HG02870 (cell line): Measurements from ENCODE around the gene C2orf49.

Experiments
- ATAC-seq: cut with Tn5 transposase; IDR thresholded peaks from one replicate; pipeline ENCODE4 v1.9.1; 2021; ENCODE audit warnings: mild to moderate bottlenecking, moderate library complexity; ENCODE audit not compliant: unreplicated experiment

The C2orf49 gene

GRCh38 chr2:105358593-105358992, 21.3 kb downstream of the C2orf49 start:
- no peak for ATAC-seq

GRCh38 chr2:105361102-105361889, 24.0 kb downstream of the C2orf49 start:
- no peak for ATAC-seq

DNA sequence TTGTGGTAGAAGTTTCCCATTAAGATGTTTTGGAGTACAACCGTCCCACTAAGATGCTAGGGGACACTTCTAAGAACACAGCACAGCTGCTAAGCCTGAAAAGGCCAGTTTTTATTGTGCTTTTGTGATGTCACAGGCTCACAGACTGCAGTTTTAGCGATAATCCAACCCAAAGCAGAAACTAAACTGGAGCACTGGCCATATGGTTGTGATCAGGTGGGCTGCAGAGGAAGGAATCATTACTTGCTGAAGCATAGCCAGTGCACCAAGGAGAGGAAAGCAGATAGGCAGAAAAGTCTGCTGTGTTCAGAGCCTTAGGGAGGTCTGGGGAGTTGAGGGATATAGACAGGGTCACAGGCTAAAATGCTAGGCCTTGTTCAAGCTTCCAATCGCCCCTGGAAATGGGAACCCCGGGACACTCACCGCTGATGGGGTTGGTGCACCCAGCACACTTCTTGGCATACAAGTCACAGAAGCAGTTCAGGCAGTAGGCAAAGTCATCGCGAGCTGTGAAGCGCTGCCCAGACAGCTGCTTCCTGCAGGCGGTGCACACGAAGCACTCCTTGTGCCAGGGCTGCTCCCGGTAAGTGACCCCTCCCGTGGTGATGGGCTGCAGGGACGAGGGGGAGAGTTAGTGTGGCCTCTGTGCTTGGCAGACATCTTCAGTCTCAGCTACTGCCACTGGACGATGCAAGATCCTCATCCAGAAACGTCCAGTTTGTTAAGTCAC, 25.7 kb downstream of the C2orf49 start:
- no peak for ATAC-seq

- no peak for ATAC-seq
Measured at GRCh38 chr2:105364436-105365139, 27.2 kb downstream of the C2orf49 start.

GRCh38 chr2:105365206-105365605, 27.9 kb downstream of the C2orf49 start:
- no peak for ATAC-seq

DNA sequence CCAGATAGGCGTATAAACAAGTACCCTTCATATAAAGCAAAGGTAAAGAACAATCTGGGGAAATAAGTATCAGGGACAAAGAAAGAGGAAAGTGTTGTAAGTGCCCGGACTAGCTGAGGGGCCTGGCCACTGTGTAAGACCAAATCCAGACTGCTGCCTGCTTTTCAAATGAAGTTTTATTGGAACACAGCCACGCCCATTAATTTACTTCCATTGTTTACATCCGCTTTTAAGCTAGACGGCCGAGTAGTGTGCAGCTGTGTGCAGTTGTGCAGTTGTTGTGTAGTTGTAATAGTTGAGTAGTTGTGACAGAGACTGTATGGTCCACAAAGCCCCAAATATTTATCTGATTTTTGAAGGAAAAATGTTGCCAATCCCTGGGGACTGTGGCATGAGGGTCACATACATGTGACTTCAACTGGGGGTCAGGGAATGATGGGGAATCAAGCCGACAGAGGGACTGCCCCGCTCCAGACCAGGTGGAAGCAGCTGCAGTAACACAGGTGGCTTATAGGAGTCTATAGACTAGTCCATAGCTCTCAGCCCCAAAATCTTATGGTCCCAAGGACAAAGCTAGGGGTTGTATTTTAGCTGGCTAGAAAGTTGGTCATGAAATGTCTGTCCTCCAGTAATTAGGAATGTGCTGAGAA, 31.5 kb downstream of the C2orf49 start:
- ATAC-seq, result no peak

DNA sequence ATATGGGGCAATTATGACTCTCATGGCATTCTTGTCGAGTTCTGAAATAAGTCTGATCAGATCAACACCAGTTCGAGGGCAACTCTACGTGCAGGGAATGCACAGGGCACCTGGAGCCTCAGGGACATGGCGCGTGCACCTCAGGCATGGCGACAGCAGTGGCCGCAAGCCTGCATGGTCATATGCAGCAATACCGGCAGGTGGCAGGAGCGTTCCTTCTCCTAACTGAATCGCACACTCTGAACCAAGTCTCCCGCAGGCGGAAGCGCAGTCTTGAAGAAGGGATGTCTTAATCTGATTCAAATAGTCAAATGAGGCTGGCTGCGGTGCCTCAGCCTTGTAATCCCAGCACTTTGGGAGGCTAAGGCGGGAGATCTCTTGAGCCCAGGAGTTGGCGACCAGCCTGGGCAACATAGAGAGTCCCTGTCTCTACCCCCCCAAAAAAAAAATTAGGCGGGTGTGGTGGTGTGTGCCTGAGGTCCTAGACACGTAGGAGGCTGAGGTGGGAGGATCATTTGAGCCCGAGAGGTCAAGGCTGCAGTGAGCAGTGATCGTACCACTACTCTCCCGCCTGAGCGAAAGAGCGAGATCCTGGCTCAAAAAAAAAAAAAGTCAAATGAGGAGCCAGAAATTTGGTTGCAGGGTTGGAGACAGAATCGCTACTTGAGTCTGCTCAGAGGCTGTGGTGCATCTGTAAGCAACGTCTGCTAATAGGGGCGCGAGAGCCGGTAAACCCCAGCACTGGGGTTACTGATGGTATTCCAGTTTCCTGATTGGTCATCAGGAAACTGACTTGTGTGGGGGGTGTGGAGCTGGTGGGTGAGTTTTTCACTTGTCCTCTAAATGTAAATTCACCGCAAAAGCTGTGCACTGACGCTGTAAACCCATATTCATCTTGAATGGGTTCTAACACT, 32.7 kb downstream of the C2orf49 start:
- ATAC-seq, result peak; percentile 85

GRCh38 chr2:105371156-105371555, 33.8 kb downstream of the C2orf49 start:
- ATAC-seq, result no peak

DNA sequence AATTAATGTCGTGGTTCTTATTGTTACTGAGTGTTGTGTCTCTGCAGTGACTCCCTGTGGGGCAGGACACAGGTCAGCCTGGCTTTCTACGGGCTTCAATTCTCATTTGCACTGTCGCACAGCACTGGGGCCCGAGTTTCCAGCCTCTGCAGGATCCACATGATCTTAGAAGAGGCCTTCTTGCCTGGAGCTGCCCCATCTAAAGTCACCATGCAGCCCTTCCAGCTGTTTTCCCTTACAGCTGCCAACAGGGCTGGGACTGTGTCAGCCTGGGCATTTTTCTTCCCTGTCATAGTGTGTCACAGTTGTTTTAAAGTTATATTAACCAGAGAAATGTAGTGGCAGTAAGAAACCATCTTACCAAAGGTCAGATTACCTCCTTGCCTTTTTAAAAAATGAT, 34.5 kb downstream of the C2orf49 start:
- no peak for ATAC-seq

- ATAC-seq, result peak; percentile 11
Measured at GRCh38 chr2:105373344-105373781, 36.0 kb downstream of the C2orf49 start.

GRCh38 chr2:105373895-105374401, 36.6 kb downstream of the C2orf49 start:
- peak; percentile 76 for ATAC-seq

DNA sequence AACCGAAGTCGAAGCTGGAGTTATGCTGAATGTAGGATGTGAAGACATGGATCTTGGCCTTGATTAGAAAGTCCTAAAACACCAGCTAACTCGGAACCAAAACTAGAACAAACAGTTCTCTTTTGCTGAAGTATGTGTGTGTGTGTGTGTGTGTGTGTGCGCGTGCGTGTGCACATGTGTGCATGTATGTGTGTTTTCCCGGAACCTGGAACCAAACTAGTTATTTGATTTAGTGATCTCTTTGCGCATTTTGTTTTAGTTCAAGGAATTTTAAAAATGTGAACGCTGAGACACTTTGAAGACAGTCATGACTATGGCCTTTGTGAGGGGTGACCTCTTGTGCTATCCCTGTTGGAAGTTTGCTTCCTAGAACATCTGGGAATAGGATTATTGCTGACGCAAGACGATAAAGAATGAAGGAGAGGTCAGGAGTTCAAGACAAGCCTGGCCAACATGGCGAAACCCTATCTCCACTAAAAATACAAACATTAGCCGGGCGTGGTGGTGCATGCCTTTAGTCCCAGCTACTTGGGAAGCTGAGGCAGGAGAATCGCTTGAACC, 37.7 kb downstream of the C2orf49 start:
- ATAC-seq, result no peak

DNA sequence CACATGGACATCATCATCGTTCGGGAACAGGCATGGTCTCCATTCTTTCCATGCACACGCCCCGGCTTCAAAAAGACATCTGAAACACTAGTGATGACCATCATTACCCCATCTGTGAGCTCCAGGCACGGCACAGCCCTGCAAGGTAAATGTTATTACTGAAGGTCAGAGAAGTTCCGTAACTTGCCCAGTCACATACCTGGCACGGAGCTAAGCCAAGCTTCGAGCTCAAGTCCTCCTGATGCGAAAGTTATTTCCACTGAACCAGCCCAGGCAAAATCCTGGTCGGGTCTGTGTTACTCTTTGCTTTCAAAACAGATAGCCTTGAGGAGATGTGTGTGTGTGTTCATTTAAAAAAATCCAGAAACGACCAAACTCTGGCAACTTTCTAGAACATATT, 38.7 kb downstream of the C2orf49 start:
- no peak for ATAC-seq

DNA sequence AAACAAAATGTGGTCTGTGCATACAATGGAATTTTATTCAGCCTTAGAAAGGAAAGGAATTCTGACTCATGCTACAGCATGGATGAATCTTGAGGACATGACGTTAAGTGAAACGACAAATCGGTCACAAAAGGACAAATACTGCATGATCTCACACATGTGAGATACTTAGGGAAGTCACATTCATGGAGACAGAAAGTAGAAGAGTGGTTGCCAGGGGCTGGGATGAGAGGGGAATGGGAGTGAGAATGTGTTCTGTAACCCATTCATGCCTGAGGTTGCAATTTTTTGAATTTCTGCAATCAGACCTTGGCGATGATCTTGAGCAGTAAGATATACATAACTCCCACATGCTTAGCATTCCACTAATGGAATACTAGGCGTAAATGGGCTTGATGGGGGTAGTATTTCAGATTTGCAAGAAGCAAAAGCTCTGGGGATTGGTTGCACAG, 39.5 kb downstream of the C2orf49 start:
- ATAC-seq, result no peak

- no peak for ATAC-seq
Measured at GRCh38 chr2:105377871-105378270, 40.5 kb downstream of the C2orf49 start.

DNA sequence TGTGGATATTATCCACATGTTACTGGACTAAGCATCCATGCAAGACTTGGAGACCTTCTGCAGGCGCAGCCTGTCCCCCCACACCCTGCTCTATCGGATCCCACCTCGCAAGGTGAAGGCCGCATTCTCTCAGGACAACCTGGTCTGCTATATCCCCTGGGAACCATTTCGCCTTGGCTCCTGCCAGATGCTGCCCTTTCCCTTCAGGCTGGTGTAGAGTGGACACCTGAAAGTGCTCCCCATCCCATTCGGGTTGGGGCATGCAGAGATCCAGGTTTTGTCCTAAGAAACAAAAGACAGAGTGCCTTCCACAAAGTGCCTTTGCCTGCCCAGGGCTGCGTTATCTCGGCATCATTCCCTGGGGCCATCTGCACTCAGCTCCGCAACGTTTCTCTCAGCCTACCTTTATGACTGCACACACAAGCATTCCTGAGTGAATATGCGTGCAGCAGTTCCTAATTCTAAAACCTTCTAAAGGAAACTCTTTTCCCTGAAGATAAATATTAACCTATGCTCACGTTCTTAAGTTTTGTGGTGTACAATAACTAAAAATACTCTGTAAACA, 41.0 kb downstream of the C2orf49 start:
- ATAC-seq, result no peak

GRCh38 chr2:105378921-105379383, 41.6 kb downstream of the C2orf49 start:
- ATAC-seq, result no peak

GRCh38 chr2:105379741-105380186, 42.4 kb downstream of the C2orf49 start:
- no peak for ATAC-seq
